ENCODE measurements around the gene COL4A1. TPM values are rescaled to one million over a fixed set of nuclear protein-coding genes. Genes with fewer than 3 reads are reported as not detected.

COL4A1 gene
- total RNA-seq, 2 donors from 2014 or later = 19.6 to 65.3 TPM

DNA sequence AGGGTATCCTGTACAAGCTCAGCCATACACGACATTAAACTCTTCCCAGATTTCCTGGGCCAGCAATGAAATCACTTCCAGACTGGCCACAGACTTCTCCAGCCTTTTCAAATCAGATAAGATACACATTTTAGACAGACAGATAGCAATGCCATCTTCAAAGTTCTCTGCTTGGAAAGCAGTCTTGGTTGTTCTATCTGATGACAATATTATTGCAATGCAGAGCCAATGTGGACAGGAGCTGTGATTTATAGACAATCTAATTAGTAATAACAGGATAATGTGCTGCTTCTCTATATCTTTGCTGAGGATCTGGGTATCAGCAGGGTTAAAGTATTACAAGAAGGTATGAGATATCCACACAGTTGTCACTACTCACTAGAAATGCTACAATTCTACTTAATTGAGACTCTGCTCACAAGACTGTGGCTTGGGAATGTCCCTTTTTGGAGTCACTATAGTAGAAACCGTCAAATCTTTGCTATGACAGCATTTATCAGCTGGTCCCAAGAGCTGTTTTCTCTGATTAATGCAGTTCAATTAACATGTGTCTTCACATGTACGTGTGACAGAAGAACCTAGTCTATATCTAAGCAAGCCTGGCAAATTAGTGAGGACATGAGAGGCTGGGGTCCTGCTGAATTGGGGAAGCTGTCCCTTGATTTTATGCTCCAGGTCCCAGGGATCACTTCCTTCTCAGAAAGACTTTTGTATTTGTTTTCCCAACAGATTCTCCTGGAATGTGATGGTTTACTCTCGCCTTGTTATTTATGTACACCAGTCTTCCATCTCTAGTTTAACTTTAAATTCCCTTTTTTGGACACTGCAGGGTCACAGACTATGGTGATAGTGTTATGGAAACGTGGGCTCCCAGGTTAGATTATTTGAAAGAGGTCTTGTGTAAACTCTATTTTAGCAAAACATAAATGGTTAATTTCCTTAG is 68.8 kb downstream of the COL4A1 start:
- ATAC-seq (no peak), DNase-seq (no peak)
- intact Hi-C loops (cut with DNase I, micrococcal nuclease) = loop anchor here in 1 of 2 donors (10.0 kb wide), 1 partner anchor 87 kb away; no protein-coding TSS in a partner anchor

DNA sequence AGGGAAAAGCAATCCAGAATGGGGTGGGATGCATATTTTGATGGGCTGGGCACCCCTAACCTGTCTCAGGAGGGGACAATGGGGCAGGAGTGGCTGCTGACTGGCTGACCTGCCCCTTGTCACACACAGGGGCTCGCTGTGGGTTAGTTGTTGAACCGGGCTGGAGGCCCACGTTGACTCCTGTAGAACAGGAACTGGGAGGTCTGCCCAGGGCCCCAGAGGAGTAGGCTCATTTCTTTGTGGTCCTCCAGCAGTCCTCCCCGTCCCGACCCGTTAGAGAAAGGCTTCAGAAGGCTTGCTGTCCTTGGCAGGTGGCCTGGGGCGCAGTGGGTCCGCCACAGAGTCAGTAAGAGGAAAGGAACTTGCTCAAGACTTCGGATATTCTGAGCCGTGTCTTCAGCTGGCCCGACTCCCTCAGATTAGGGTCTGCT is 70.1 kb downstream of the COL4A1 start:
- intact Hi-C loops (cut with DNase I, micrococcal nuclease) = loop anchor here in 1 of 2 donors (10.0 kb wide), 1 partner anchor 88 kb away; no protein-coding TSS in a partner anchor
- ATAC-seq (no peak), DNase-seq (no peak)

DNA sequence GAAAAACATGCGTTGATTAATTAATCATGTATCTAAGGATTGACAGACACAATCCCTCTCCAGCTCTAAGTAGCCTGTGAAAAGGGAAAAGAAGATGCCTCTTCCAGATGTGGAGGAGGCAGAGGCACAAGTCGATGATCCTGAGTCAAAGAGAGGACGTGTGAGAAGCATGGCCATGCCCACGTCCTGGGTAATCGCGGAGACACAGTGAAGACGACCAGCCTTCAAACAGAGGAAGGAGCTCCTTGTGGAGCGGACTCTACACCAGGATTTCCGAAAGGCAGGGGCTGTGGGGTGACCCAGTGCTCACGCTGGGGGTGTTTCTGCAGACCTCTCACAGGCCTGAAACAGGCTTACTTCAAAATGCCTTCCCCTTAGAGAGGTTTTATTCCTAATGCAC is 70.5 kb downstream of the COL4A1 start:
- ATAC-seq (no peak), DNase-seq (no peak)
- intact Hi-C loops (cut with DNase I, micrococcal nuclease) = loop anchor here in 1 of 2 donors (10.0 kb wide), 1 partner anchor 88 kb away; no protein-coding TSS in a partner anchor

DNA sequence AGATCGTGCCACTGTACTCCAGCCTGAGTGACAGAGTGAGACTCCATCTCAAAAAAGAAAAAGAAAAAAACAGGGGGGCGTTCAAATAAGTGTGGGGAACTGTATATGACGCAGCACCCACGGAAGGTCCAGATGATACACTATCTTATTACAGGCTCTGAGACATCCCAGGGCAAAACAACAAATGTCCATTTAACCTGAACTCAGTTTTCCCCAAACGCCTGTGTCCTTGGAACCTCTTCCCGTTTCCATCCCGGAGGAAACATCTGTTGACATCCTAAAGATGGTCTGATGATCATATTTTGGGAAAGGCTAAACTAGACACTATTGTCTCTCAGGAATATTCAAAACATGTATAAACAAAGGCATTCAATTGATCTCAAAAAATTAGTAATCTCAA is 72.4 kb downstream of the COL4A1 start:
- ATAC-seq (no peak), DNase-seq (no peak)
- intact Hi-C loops (cut with DNase I, micrococcal nuclease) = loop anchor here in 1 of 2 donors (10.0 kb wide), 1 partner anchor 90 kb away; no protein-coding TSS in a partner anchor

DNA sequence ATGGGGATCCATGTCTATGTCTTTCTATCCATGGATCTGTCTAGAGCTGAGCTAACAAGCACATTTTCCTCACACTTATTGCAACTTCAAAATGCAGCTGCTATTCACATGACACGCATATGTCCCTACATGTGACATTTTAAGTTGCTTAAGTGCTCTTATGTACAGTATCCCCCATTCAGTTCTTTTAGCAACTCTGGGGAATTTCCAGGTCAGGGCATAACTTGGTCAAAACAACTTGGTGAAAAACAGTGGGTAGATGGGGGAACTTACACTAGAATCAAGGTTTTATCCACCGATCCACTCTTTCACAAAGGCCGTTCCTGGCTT is 73.0 kb downstream of the COL4A1 start:
- intact Hi-C loops (cut with DNase I, micrococcal nuclease) = loop anchor here in 1 of 2 donors (10.0 kb wide), 1 partner anchor 91 kb away; no protein-coding TSS in a partner anchor
- DNase-seq = no peak
- ATAC-seq = no peak

DNA sequence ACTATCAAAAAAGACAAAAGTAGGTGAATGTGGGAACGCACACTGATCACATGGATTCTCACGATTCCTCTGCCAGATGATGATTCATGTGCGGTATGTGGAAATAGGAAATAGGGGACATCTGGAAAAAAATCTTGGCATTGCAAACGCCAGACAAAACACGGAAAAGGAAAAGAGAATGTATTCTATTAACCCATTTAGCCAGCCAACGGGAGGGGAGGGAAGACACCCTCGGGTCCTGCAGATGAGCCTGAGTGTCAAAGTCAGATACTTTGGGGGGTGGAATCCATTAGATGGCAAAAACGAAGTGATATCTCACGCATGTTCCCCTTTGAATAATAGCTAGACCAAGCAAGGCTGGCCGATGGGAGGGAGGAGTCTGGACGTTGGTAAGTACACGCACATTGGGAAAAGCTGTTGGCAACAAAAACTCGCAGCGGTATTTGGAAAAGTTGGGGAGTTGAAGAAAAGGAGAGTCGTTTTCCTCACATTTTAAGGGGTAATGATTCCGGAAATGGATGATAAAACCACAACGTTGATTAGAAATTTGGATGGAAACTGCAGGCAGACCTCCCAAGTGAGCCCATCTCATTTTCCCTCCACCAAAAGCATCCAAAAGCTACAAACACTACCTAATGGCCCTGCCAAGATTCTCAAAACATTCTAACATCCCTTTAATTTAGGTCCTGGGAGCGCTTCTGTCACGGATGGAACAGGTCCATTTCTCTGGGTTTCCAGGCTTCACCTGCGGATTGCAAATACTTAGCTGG is 73.6 kb downstream of the COL4A1 start:
- intact Hi-C loops (cut with DNase I, micrococcal nuclease) = loop anchor here in 1 of 2 donors (10.0 kb wide), 1 partner anchor 91 kb away; no protein-coding TSS in a partner anchor
- DNase-seq (no peak), ATAC-seq (no peak)

DNA sequence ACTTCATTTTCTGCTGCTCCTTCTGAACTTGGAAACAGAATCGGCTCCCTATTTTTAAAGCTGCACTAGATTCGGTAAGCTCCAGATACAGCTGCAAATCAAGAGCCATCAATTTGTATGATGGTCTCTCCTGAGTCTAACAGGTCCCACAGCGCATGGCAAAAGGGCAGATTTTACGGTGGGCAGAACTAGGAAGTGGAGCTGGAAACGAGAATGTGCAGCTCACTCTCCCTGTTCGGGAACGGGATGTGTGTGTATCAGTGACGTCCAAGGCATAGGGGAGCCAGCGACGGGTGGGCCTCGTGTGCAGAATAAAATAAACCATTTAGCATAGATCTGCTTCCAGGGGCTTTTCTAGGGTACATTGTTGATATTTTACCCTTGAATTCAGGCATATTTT is 74.2 kb downstream of the COL4A1 start:
- ATAC-seq = no peak
- DNase-seq = no peak
- intact Hi-C loops (cut with DNase I, micrococcal nuclease) = loop anchor here in 1 of 2 donors (10.0 kb wide), 1 partner anchor 92 kb away; no protein-coding TSS in a partner anchor

DNA sequence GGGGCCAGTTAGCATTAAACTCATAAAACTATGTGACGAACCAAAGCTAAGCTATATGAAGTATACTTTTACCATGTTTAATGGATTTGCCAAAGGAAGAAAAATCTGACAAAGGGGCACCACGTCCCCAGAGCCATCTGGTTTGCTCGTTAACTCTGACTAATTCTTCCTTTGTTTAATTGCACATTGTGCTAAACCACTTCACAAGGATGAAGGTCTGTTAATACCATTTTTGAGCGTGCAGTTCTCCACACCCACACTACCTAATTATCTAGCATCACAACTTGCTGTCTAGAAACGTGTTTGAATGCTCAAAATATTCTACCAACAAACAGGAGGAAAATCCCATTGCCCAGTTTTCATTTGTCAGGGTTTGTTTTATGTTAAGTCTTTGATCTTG is 74.8 kb downstream of the COL4A1 start:
- DNase-seq = no peak
- intact Hi-C loops (cut with DNase I, micrococcal nuclease) = loop anchor here in 1 of 2 donors (10.0 kb wide), 1 partner anchor 93 kb away; no protein-coding TSS in a partner anchor
- ATAC-seq = no peak

DNA sequence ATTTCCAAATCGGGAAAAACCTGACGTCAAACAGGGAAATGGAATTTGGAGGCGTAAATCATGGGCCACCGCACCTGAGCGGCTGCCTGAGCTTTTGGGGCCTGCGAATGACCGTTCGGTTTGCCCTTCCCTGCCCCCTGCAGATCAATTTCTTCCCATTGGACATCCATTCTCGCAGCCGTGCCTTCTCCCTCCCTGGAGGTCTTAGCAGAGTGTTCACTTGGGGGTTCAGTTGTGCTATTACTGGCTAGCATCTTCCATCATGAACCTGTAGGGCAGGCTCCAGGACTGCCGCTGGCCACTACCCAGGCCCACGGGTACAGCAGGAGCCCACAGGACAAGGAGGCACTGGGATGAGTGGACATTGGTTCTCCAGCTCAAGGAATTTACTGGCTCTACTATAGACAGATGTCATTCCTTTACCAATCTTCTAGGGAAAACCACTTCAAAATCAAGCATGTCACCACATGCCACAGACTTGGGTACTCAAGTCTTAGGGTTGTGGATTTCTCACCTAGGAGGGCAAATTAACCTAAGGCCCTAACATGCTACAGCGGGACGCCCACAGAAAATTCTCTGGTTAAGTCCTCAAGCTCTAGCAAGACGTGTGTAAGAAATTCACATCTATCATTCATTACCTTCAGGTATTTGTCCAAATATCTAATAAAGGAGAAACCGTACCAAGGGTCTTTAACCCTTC is 75.5 kb downstream of the COL4A1 start:
- intact Hi-C loops (cut with DNase I, micrococcal nuclease) = loop anchor here in 1 of 2 donors (10.0 kb wide), 1 partner anchor 93 kb away; no protein-coding TSS in a partner anchor
- no peak for ATAC-seq
- no peak for DNase-seq

DNA sequence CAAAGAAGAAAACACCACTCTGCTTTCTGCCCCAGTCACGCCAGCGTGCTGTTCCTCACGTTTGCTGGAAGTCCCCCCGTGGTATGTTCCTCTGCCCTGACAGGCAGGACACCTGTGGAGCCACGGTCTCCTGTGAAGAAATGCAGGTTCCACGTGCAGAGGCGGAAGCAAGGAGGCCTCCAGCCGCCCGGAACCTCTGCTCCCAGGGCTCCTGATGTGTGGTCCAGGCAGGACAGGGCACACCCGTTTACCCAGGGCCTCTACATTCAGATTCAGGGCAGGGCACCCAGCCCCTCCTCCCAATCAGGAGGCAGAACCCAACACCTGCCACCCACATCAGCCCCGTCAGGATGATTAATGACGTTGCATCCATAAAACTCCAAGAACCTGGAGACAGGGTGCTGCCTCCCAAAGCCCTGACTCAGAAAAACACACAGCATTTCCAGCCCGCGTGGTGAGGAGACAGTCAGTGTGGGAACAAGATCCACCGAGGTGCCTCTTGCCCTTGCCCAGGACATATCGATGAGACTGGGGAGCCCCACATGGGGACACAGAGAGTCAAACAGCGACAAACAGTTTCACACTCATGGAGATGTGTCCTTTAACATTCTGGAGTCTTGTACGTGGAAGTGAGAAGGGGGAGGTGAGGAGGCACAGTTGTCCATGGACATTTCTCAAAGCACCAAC is 76.2 kb downstream of the COL4A1 start:
- peak in 1 of 2 donors; percentile 43 for DNase-seq
- ATAC-seq = peak; percentile 98
- intact Hi-C loops (cut with DNase I, micrococcal nuclease) = loop anchor here in 1 of 2 donors (10.0 kb wide), 1 partner anchor 94 kb away; no protein-coding TSS in a partner anchor

DNA sequence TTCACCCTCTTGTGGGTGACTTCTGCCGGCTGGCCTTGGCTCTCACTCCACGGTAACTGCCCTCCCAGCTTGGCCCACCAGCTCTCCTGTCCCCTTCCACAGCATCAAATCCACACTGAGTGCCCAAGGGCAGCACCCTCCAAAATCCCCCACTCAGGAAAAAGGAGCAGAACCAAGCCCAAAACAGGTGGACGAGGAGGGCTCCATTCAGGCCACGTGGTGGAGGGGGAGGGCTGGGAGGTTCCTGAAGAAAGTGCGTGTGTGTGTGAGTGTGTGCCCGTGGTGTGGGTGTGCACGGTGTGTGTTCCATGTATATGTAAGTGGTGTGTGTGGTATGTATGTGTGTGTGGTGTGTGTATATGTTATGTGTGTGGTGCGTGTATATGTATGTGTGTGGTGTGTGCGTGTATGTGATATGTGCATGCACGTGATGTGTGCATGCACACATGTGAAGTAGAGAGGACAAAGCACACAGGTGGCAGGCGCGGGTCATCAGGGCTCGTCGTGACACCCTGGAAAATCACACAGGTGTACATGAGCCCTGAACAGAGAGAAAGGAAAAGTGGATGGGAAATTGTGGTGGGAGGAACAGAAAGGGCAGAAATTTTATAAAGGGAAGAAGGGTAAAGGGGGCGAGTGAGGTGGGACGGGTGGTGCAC is 76.9 kb downstream of the COL4A1 start:
- intact Hi-C loops (cut with DNase I, micrococcal nuclease) = loop anchor here in 1 of 2 donors (10.0 kb wide), 2 partner anchors 95 to 185 kb away; no protein-coding TSS in a partner anchor
- DNase-seq (no peak), ATAC-seq (no peak)

DNA sequence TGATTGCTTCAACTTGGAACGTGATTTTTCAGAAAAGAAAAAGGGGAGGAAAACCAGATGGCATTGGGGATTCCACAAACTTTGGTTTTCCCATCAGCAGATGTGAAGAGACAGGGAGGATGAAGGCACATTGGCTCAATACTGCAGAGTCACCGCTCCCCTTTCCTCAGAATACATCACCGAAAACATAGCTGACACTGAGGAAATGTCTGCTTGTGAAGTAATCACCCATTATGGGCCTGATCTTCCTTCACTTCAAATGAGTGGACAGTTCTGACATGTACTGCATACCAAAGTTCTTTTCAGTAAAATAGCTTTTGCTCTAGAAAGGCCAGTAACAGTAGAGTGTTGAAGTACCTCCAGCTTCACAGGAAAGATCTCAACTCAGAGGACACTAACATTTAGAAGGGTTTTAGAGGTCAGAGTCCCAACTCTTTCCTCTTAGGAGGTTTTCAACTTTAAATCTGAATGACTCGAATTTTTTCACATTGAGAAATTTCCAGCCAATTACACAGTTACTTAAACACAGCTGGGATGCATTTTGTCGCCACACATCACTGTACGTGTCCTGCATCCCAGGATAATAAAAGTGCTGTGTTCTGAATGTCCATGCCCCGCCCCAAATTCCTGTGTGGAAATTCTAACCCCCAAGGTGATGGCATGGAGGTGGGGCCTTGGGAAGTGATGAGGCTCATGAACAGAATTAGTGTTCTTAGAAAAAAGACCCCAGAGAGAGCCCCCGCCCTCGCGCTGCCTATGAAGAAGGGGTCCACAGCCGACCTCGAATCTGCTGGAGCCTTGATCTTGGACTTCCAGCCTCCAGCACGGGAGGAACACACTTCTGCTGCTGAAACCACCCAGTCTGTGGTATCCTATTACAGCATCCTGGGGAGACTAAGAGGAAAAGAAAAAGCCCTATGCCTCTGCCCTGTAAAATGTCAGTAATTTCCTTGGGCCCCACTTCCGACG is 77.7 kb downstream of the COL4A1 start:
- no peak for DNase-seq
- ATAC-seq = no peak
- intact Hi-C loops (cut with DNase I, micrococcal nuclease) = loop anchor here in 1 of 2 donors (10.0 kb wide), 1 partner anchor 186 kb away; no protein-coding TSS in a partner anchor

DNA sequence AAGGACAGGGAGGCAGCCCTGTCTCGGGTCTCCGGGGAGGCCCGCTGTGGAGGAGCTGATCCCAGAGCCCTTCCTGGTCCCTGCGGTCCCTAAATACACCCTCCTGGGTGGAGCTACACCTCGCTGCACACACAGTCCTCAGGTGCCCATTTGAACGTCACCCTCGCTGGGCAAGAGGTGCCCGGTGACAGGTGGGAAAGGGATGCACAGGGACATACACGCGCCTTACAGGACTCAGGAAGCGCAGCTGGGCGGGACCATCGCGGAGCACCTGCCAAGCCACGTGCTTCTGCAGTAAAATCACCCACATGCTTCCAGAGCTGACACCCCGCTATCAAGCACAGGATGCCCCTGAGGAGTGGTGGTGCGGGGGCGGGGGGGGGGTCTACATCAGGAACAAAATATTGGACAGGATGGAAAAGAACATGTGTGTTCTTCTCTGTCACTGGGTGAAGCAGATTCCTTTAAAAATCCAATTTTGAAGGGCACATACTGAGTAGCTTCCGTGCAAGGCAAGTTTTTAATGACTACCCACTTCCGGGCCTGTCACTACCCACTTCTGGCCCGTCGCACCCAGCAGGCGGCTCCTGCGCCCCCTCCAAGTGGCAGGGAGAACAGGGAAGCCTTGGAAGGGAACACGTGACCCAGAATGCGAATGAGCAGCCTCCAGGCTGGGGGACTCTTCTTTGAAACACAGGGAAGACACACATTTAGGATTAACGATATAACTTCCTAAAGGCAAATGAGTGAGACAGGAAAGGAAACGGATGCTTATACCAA is 78.9 kb downstream of the COL4A1 start:
- no peak for DNase-seq
- intact Hi-C loops (cut with DNase I, micrococcal nuclease) = loop anchor here in 1 of 2 donors (10.0 kb wide), 1 partner anchor 187 kb away; no protein-coding TSS in a partner anchor
- ATAC-seq = no peak

DNA sequence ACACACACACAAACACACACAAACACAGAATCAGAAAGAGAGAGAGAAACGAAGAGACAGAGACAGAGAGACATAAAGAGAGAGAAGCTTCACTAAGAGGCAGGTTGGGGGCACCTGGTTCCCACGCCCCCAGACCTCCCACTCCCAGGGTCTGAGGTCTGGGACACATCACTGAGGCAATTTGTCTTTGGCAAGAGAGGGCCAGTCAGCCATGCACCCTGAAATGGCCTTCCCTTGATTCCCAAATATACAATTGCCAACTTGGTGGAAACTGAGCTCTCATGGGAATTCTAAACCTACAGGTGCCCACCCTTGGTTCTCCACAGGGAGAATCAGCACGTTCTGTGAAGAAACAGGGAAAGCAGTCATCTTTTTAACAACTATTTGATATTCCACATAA is 79.5 kb downstream of the COL4A1 start:
- no peak for ATAC-seq
- DNase-seq = no peak
- intact Hi-C loops (cut with DNase I, micrococcal nuclease) = loop anchor here in 1 of 2 donors (10.0 kb wide), 1 partner anchor 187 kb away; no protein-coding TSS in a partner anchor
